MM.1S (cell line): ENCODE results near the gene NEIL1.

ENCODE experiments used
- DNase-seq: peaks from one replicate; pipeline ENCODE4 v3.0.0-alpha.2; 2015
- H2AFZ ChIP-seq: fragments of 300-600 bp; sonication (generic); 2 replicates; pipeline ENCODE4 v1.6.0; 2016; ENCODE audit warnings: antibody characterized with exemption, low read length
- H3F3A ChIP-seq: fragments of 300-600 bp; sonication (generic); 2 replicates; pipeline ENCODE4 v1.6.1; 2016; ENCODE audit warnings: mild to moderate bottlenecking, antibody characterized with exemption, low read length, moderate library complexity, mixed read lengths; ENCODE audit not compliant: insufficient read depth
- H3K27ac ChIP-seq: fragments of 300-600 bp; sonication (generic); 2 replicates; pipeline ENCODE4 v1.5.1; 2016; ENCODE audit warnings: mild to moderate bottlenecking, low read length
- H3K27me3 ChIP-seq: fragments of 300-600 bp; sonication (generic); replicated peaks from 2 replicates; pipeline ENCODE4 v1.6.0; 2016; ENCODE audit warnings: low read length; ENCODE audit not compliant: insufficient read depth
- H3K36me3 ChIP-seq: fragments of 300-600 bp; sonication (generic); replicated peaks from 2 replicates; pipeline ENCODE4 v1.6.1; 2016; ENCODE audit warnings: mild to moderate bottlenecking, low read length, mixed read lengths; ENCODE audit not compliant: insufficient read depth
- H3K4me1 ChIP-seq: fragments of 300-600 bp; sonication (generic); 2 replicates; pipeline ENCODE4 v1.6.1; 2016; ENCODE audit warnings: low read length, mixed read lengths
- H3K4me2 ChIP-seq: fragments of 300-600 bp; sonication (generic); 2 replicates; pipeline ENCODE4 v1.6.0; 2016; ENCODE audit warnings: low read depth, low read length
- H3K4me3 ChIP-seq: fragments of 300-600 bp; sonication (generic); 2 replicates; pipeline ENCODE4 v1.5.1; 2016; ENCODE audit warnings: low read length, mixed read lengths
- H3K79me2 ChIP-seq: fragments of 300-600 bp; sonication (generic); 2 replicates; pipeline ENCODE4 v1.6.1; 2016; ENCODE audit warnings: mixed run types, low read length, mixed read lengths
- H3K9ac ChIP-seq: fragments of 300-600 bp; sonication (generic); 2 replicates; pipeline ENCODE4 v1.6.1; 2016; ENCODE audit warnings: low read length, mixed read lengths
- H3K9me2 ChIP-seq: fragments of 300-600 bp; sonication (generic); replicated peaks from 2 replicates; pipeline ENCODE4 v1.6.1; 2016; ENCODE audit warnings: mild to moderate bottlenecking, low read length, mixed read lengths; ENCODE audit not compliant: insufficient read depth
- H3K9me3 ChIP-seq: fragments of 300-600 bp; sonication (generic); replicated peaks from 2 replicates; pipeline ENCODE4 v1.6.1; 2016; ENCODE audit warnings: mild to moderate bottlenecking, low read length, mixed read lengths; ENCODE audit not compliant: insufficient read depth
- H4K20me1 ChIP-seq: fragments of 300-600 bp; sonication (generic); 2 replicates; pipeline ENCODE4 v1.6.1; 2016; ENCODE audit warnings: mild to moderate bottlenecking, low read length, moderate library complexity, mixed read lengths; ENCODE audit not compliant: insufficient read depth
- EZH2 ChIP-seq: fragments of 300-600 bp; sonication (generic); optimal IDR thresholded peaks from 2 replicates; pipeline ENCODE3; 2017; ENCODE audit warnings: low read depth, mild to moderate bottlenecking, antibody characterized with exemption, low read length, mixed read lengths
- EZH2phosphoT487 ChIP-seq: fragments of 300-600 bp; sonication (generic); IDR thresholded peaks from 2 replicates; pipeline ENCODE4 v1.6.1; 2018; ENCODE audit warnings: antibody characterized with exemption, low read length
- TF ChIP-seq, protein P1 (sequence below): fragments of 300-600 bp; sonication (generic); IDR thresholded peaks from 2 replicates; pipeline ENCODE4 v1.5.1; 2016; ENCODE audit warnings: antibody characterized with exemption, low read length, mixed read lengths

Gene NEIL1

DNA sequence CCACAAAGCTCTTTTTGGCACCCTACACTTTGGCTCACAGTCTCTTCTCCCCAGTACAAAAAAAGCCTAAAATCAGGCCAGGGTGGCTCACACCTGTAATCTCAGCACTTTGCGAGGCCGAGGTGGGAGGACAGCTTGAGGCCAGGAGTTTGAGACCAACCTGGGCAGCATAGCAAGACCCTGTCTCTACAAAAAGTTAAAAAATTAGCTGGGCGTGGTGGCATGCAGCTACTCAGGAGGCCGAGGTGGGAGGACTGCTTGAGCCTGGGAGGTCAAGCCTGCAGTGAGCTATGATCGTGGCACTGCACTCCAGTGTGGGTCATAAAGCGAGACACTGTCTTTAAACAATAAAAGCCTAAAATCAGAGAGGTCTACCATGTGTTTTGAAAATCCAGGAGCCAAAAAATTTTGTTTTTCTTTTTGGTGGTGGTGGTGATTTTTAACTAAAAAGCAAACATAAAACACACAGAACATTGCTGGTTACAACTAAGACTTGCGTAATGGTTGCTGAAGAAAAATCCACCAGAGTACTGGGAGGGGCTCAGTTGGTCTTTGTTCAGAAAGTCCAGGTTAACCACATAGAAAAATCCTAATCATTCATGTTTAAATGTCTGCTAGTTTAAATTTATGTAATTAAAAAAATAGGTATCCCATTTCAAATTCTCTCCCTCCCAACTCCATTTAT is 23.2 kb downstream of the NEIL1 start:
- 0 out of 2 replicates have a peak, but pooled peaks cover 13% of the 10 kb centered on the region for H3K36me3 ChIP-seq
- H3K9me2 ChIP-seq: no peaks in the 10 kb centered on the region
- H3K27ac ChIP-seq: no peak overlapping the region
- 0 out of 2 replicates have a peak overlapping the region, but pooled peaks have one; percentile 86 for H3K4me3 ChIP-seq
- H2AFZ ChIP-seq: no peak overlapping the region
- no peak for DNase-seq
- peak overlapping the region; percentile 85; the same call in 1 of the 2 replicates for H3K9ac ChIP-seq
- H3K4me2 ChIP-seq: peak overlapping the region; percentile 87
- H3K27me3 ChIP-seq: no peaks in the 10 kb centered on the region
- H3K9me3 ChIP-seq: no peaks in the 10 kb centered on the region
- TF ChIP-seq EZH2phosphoT487 (no peak), EZH2 (no peak)
- TF ChIP-seq, protein P1, sequence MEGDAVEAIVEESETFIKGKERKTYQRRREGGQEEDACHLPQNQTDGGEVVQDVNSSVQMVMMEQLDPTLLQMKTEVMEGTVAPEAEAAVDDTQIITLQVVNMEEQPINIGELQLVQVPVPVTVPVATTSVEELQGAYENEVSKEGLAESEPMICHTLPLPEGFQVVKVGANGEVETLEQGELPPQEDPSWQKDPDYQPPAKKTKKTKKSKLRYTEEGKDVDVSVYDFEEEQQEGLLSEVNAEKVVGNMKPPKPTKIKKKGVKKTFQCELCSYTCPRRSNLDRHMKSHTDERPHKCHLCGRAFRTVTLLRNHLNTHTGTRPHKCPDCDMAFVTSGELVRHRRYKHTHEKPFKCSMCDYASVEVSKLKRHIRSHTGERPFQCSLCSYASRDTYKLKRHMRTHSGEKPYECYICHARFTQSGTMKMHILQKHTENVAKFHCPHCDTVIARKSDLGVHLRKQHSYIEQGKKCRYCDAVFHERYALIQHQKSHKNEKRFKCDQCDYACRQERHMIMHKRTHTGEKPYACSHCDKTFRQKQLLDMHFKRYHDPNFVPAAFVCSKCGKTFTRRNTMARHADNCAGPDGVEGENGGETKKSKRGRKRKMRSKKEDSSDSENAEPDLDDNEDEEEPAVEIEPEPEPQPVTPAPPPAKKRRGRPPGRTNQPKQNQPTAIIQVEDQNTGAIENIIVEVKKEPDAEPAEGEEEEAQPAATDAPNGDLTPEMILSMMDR: no peak
- H4K20me1 ChIP-seq: no peaks in the 10 kb centered on the region
- H3K79me2 ChIP-seq: peaks cover 34% of the 10 kb centered on the region
- peaks cover 18% of the 10 kb centered on the region for H3F3A ChIP-seq
- H3K4me1 ChIP-seq: peaks cover 16% of the 10 kb centered on the region

DNA sequence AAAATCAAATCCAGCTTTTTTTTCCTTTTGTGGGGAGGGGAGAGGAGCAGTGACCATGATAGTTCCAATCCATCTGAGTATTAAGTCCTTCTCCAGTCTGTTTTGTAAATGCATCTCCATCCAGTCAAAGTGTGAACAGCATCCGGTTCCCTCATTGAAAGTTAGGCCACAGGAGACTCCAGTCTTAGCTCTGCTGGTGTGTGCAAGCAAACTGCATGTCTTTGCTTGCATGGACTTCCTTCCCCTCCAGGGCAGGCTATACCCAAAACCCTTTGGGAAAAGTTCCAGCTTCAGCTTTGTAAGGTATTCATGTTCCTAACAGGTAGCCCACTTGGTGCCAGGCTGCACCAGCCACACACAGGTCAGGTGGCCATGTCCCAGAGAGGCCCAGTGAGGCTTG is 24.6 kb downstream of the NEIL1 start:
- Histone ChIP-seq H3K9me3 (no peaks in the 10 kb centered on the region), H3K4me2 (no peak overlapping the region), H3K4me1 (peaks cover 16% of the 10 kb centered on the region), H3K9ac (no peak overlapping the region), H4K20me1 (no peaks in the 10 kb centered on the region), H3F3A (peaks cover 18% of the 10 kb centered on the region), H3K27me3 (no peaks in the 10 kb centered on the region), H3K4me3 (no peak overlapping the region), H2AFZ (no peak overlapping the region), H3K9me2 (no peaks in the 10 kb centered on the region), H3K27ac (no peak overlapping the region), H3K79me2 (peaks cover 34% of the 10 kb centered on the region), H3K36me3 (0 out of 2 replicates have a peak, but pooled peaks cover 13% of the 10 kb centered on the region)
- TF ChIP-seq, protein P1: no peak
- TF ChIP-seq EZH2 (no peak), EZH2phosphoT487 (no peak)
- no peak for DNase-seq

DNA sequence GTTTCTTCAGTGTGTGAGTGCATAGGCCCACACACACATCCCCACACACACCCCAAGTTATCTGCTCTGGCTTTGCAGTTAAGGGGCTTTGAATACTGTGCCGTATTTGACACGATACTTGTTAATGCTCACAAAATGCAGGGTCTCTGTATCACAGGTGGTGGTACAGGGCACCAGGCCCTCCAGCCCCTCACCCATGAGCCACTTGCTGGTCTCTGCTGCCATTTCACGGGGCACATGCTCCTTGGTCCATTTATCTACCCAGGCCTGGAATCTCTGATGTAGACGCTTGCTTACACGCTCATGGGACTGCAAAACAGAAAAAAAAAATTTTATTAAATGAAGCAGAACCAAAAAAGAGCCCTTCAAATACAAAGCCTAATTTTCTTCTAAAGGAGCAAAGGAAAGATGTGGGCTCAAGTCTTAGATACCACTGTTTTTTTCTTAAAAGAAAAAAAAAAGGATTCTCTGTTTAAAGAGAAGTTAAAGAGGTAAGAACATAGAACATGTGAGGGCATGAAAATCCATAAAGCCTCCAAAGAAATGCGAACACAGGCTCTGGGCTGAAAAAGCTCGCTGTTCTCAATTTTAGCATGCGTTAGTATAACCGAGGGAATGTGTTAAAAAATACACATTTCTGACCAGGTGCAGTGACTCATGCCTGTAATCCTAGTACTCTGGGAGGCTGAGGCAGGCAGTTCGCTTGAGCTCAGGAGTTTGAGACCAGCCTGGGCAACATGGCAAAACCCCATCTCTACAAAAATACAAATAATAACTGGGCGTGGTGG is 25.3 kb downstream of the NEIL1 start:
- Histone ChIP-seq H3K4me1 (peaks cover 16% of the 10 kb centered on the region), H3F3A (peaks cover 18% of the 10 kb centered on the region), H3K9me2 (no peaks in the 10 kb centered on the region), H3K27ac (no peak overlapping the region), H3K9me3 (no peaks in the 10 kb centered on the region), H3K36me3 (0 out of 2 replicates have a peak, but pooled peaks cover 13% of the 10 kb centered on the region), H3K4me3 (no peak overlapping the region), H2AFZ (no peak overlapping the region), H4K20me1 (no peaks in the 10 kb centered on the region), H3K9ac (no peak overlapping the region), H3K4me2 (no peak overlapping the region), H3K27me3 (no peaks in the 10 kb centered on the region), H3K79me2 (peaks cover 34% of the 10 kb centered on the region)
- no peak for DNase-seq
- TF ChIP-seq, protein P1: no peak
- no peak for TF ChIP-seq EZH2
- TF ChIP-seq EZH2phosphoT487: no peak
